Prostate gland (tissue), 2 donors: ENCODE data around the gene ABCC6.
"Not testable (repeated sequence)": the region's sequence is repeated elsewhere in the genome, so short reads cannot be mapped to it uniquely, and the experiment has no call there.

Source experiments
- POLR2AphosphoS5 ChIP-seq: sonication (generic); formaldehyde crosslinking; IDR thresholded peaks from one replicate; pipeline ENCODE4 v1.6.1; 2017; ENCODE audit warnings: antibody characterized with exemption
- TF ChIP-seq, protein P1 (sequence below), 4 experiments: fragments of 200-600 bp in 2 of 4; fragments of 450-650 bp in 2 of 4; sonication (generic) in 2 of 4; IDR thresholded peaks; 1 replicate in 3 of 4; 2 replicates in 1 of 4; pipeline ENCODE4 v1.5.1; 2016 to 2019; ENCODE audit warnings: antibody characterized with exemption in 4 of 4, mild to moderate bottlenecking in 2 of 4, moderate library complexity in 2 of 4

DNA sequence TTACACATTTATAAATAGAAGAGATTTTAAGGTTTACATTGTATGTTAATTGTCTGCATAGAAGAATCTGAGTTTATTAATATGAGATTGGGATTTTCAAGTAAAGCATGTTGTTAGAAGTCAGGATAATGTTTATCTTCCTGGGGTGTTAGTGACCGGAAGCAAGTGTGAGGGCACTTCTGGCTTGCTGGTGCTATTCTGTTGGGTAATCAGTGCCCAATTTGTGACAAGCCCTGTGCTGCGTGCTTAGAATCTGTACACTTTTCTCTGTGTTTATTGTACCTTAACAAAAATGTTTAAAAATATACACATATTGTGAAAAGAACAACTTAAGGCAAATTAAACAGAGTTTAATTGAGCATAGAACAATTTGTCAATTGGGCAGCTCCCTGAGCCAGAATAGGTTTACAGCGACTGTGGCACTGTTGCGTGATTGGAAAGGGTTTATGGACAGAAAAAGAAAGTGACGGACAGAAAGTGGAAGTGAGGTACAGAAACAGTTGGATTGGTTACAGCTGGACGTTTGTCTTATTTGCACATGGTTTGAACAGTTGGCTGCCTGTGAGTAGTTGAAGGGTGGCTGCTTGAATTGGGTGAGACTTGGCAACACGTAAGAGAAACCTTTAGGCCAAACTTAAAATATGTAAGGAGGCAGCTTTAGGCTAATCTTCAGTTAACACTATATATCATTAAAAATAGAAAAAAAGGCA is 26.5 kb upstream of the ABCC6 start:
- TF ChIP-seq, protein P1, sequence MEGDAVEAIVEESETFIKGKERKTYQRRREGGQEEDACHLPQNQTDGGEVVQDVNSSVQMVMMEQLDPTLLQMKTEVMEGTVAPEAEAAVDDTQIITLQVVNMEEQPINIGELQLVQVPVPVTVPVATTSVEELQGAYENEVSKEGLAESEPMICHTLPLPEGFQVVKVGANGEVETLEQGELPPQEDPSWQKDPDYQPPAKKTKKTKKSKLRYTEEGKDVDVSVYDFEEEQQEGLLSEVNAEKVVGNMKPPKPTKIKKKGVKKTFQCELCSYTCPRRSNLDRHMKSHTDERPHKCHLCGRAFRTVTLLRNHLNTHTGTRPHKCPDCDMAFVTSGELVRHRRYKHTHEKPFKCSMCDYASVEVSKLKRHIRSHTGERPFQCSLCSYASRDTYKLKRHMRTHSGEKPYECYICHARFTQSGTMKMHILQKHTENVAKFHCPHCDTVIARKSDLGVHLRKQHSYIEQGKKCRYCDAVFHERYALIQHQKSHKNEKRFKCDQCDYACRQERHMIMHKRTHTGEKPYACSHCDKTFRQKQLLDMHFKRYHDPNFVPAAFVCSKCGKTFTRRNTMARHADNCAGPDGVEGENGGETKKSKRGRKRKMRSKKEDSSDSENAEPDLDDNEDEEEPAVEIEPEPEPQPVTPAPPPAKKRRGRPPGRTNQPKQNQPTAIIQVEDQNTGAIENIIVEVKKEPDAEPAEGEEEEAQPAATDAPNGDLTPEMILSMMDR (IDR thresholded peaks at IDR 0.05): not testable (repeated sequence)
- not testable (repeated sequence) for TF ChIP-seq POLR2AphosphoS5
